Colonic mucosa (tissue), 4 donors: Measurements from ENCODE around the gene SLC6A11. TPM values are rescaled to one million over a fixed set of nuclear protein-coding genes. Genes with fewer than 3 reads are reported as not detected.

Source experiments
- DNase-seq: peaks from one replicate; pipeline ENCODE4 v3.0.0-alpha.2; 2020
- H3K27ac ChIP-seq: fragments of 200-600 bp; one replicate; pipeline ENCODE4 v1.8.0; 2021
- H3K27me3 ChIP-seq: fragments of 200-600 bp; one replicate; pipeline ENCODE4 v1.8.0; 2021
- H3K36me3 ChIP-seq: fragments of 200-600 bp; one replicate; pipeline ENCODE4 v1.8.0; 2021
- H3K4me1 ChIP-seq: fragments of 200-600 bp; one replicate; pipeline ENCODE4 v1.8.0; 2021; ENCODE audit warnings: mild to moderate bottlenecking
- H3K4me3 ChIP-seq: fragments of 200-600 bp; one replicate; pipeline ENCODE4 v1.8.0; 2021
- H3K9ac ChIP-seq, 2 donors: one replicate each; pipeline ENCODE4 v1.7.0; 2013; ENCODE audit warnings: control low read depth in 2 of 2, low read depth in 2 of 2, low read length in 2 of 2
- H3K9me3 ChIP-seq: fragments of 200-600 bp; one replicate; pipeline ENCODE4 v1.8.0; 2021
- CTCF ChIP-seq: fragments of 200-600 bp; IDR thresholded peaks from one replicate; pipeline ENCODE4 v1.8.0; 2022; ENCODE audit warnings: antibody characterized with exemption, mild to moderate bottlenecking
- intact Hi-C: fragments of 100-400 bp; cut with DNase I; formaldehyde crosslinking; loops from one replicate; pipeline ENCODE4 v1.14.1; 2022
- total RNA-seq, 2 donors: library from RNA; stranded (reverse); fragmentation: NEBNext Ultra II Directional in 1 of 2; extraction: Animal tissue kit (Norgen Biotek cat#: 25700) in 1 of 2; gene quantifications; one replicate each; pipeline ENCODE4 v1.2.1, GENCODE V29; 2021
- donor health status: healthy.
- donor health status: DM: no; HTN: no; CAD: no.
- donor health status: DM: no; HTN: no; CAD: no.

SLC6A11 gene
- total RNA-seq, 2 donors from 2014 or later: not detected

DNA sequence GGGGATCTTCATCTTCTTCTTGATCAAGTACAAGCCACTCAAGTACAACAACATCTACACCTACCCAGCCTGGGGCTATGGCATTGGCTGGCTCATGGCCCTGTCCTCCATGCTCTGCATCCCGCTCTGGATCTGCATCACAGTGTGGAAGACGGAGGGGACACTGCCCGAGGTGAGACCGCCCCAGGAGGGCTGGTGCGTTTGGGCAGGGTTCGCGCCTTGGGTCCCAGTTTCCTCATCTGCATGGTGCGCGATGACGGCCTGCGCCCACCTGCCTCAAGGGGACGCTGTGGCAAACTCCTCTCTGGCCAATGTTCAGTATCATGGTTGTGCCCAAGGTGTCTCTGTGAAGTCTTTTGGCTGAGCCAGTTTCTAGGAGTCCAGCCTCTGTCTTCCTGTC, 119.0 kb downstream of the SLC6A11 start:
- Histone ChIP-seq H3K4me1 (no peaks in the 10 kb centered on the region), H3K9me3 (no peaks in the 10 kb centered on the region), H3K9ac (no peak overlapping the region), H3K4me3 (no peak overlapping the region), H3K36me3 (no peaks in the 10 kb centered on the region), H3K27ac (no peak overlapping the region), H3K27me3 (no peaks in the 10 kb centered on the region)
- DNase-seq: no peak
- no peak for TF ChIP-seq CTCF
- intact Hi-C loops: no loop called here

- intact Hi-C loops: no loop called here
- H3K9ac ChIP-seq: no peak overlapping the region
- no peaks in the 10 kb centered on the region for H3K27me3 ChIP-seq
- DNase-seq: no peak
- no peaks in the 10 kb centered on the region for H3K9me3 ChIP-seq
- no peak overlapping the region for H3K4me3 ChIP-seq
- H3K4me1 ChIP-seq: no peaks in the 10 kb centered on the region
- TF ChIP-seq CTCF: no peak
- H3K36me3 ChIP-seq: no peaks in the 10 kb centered on the region
- no peak overlapping the region for H3K27ac ChIP-seq
These were observed 120.0 kb downstream of the SLC6A11 start for GRCh38 chr3:10935846-10936631.

GRCh38 chr3:10936686-10937085, 120.7 kb downstream of the SLC6A11 start:
- no peaks in the 10 kb centered on the region for H3K36me3 ChIP-seq
- DNase-seq: no peak
- intact Hi-C loops: no loop called here

DNA sequence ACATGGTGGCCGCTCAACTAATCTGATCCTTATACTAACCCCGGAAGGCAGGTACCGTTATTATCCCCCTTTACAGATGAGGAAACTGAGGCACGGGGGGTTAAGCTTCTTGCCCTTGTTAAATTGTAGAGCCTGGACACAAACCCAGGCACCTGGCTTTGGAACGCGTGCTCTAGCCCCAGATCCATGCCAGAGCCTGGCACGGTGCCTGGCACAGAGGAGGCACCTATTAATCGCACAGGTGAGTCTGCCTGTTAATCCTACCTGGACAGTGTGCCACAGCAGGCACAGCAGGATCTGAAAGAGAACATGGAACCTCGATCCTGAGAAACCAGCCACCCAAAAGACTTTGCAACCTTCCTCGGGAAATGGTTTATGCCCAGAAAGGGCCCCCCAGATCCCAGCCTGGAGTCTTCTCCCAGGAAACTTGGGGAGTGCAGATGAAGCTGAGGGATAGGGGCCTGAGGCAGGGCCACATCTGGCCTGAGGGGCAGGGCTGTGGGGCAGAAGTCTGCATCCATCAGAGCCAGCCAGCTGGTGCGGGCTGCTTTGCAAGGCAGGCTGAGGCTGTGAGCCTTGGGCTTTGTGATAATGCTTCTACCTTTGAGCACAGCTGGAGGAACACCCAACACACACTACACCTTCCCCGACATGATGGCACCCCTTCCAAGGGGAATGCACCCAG, 121.3 kb downstream of the SLC6A11 start:
- Histone ChIP-seq H3K4me3 (no peak overlapping the region), H3K9me3 (no peaks in the 10 kb centered on the region), H3K4me1 (no peaks in the 10 kb centered on the region), H3K27me3 (no peaks in the 10 kb centered on the region), H3K9ac (no peak overlapping the region), H3K27ac (no peak overlapping the region), H3K36me3 (no peaks in the 10 kb centered on the region)
- no peak for TF ChIP-seq CTCF
- no peak for DNase-seq
- intact Hi-C loops: no loop called here

More at GRCh38 chr3:10936686-10937085, 120.7 kb downstream of the SLC6A11 start:
- Histone ChIP-seq H3K4me1 (no peaks in the 10 kb centered on the region), H3K4me3 (no peak overlapping the region), H3K9ac (no peak overlapping the region), H3K27me3 (no peaks in the 10 kb centered on the region), H3K9me3 (no peaks in the 10 kb centered on the region), H3K27ac (no peak overlapping the region)
- TF ChIP-seq CTCF: no peak

DNA sequence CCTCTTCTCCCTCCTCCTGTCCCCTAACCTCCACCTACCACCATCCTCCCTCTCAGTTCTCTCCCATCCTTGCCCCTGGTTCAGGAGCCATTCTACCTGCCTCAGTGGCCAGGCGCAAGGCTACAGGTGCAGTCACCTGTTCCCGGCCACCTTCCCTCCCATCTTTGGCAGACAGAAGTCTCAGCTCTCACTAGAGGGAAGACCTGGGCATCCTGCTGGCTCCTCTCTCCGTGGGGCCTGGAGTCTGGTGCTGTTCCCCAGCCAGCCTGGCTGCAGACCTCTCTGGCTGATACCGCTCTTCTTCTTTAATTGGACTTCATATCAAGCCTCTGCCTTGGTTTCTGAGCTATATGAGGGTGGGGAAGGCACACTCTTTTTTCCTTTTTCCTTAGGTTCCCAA, 123.5 kb downstream of the SLC6A11 start:
- no peak for TF ChIP-seq CTCF
- Histone ChIP-seq H3K9ac (no peak overlapping the region), H3K4me3 (no peak overlapping the region), H3K27ac (no peak overlapping the region), H3K9me3 (no peaks in the 10 kb centered on the region), H3K36me3 (no peaks in the 10 kb centered on the region), H3K27me3 (no peaks in the 10 kb centered on the region), H3K4me1 (no peaks in the 10 kb centered on the region)
- DNase-seq: no peak
- intact Hi-C loops: no loop called here
